Superior temporal gyrus (tissue), 1 donor: ENCODE measurements around the gene ITGA5.

ENCODE experiments used
- DNase-seq: peaks from one replicate; pipeline ENCODE4 v3.0.0-alpha.2; 2016; ENCODE audit errors: extremely low spot score

The ITGA5 gene

DNA sequence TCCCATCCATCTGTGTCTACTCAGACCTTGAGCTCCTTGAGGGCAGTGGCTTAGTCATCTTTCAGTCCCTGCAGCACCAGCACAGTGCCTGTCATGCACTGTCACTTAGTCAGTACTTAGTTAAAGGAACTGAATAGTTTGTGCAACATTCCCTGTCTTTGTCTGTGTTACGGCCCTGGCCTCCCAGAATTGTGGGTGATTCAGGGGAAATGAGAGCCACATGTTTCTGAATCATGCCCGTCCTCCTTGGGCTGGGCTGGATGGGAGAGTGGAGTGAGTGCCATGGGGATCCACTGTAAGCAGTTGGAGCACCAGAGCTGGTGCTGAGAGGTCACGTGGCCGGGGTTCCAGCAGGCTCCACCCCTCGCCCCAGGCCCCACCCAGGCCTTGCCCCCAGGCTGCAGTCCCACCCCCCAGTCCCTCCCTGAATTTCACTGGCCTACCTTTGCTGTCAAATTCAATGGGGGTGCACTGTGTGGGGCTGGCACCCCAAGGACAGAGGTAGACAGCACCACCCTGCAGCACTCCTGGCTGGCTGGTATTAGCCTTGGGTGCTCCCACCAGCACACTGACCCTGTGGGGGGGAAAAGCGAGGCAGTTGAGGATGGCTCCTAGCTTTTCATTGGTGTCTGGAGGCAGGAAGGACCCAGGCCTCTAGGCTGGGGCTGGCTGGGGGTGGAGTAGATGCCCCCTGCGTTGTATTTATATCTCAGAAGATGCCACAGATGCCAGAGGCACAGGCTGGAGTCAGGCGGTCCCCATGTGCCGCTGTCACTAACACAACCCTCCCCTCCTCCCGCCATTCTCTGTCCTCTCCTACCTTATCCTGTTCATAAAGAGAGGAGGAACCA is 7.5 kb downstream of the ITGA5 start:
- no peak for DNase-seq

DNA sequence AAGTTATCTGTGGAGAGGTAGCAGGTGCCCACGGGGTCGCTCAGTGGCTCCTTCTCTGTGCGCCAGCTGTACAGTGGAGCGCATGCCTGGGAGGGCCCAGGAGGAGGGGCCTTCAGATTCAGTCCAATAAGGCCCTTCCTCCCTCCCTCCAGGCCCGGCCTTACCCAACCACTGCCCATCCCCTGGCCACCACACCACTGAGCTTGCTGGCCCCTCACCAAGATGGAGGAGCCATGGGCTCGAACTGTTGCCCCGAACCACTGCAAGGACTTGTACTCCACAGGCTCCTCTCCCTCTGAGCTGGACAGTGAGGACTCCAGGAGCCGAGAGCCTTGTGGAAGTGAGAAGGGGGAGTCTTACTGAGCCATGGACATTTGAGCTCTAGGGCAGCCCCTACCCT is 9.8 kb downstream of the ITGA5 start:
- DNase-seq, result no peak

DNA sequence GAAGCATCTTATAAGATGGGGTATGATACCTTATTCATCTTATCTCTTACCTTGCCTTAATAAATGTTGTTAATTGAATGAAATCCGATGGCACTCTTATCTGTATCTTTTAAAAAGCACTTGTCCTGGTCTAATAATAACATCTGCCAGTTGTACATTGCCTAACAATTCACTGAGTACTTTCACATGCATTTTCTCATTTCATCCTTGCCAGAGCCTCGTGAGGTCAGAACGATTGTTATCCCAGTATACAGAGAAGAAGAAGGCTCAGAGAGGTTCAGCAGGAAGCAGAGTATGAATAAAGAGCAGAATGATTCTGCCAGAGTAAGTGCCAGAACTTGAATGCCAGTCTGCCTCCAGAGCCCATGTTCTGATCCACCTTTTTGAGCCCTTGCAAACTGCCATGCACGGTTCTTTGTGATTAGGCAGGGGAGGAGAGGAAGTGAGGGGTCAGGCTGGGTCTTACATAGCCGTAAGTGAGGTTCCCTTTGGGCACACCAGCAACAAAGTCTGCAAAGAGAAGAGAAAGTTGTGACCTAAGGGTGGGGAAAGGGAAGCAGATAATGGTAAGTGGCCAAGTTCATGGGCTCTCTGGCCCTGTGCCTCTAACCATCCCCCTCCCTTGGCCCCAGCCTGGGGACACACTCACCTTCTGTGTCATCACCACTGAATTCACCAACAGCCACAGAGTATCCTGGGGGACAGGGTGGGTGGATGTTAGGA is 11.7 kb downstream of the ITGA5 start:
- no peak for DNase-seq

DNA sequence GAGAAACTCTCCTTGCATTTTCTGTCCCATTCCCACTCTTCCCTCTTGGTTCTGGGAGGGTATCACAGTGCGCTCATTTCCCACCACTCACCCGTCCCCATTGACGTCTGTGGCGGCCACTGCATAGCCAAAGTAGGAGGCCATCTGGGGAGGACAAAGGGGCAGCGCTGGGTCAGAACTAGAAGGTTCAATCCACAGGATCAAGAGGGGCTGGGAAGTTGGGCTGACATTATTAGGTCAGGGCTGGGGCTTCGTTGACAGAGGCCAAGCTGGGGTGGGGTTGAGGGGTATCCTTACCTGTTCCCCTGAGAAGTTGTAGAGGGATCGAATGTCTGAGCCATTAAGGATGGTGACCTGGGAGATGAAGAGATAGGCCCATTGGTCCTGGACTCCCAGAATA is 13.5 kb downstream of the ITGA5 start:
- no peak for DNase-seq

DNA sequence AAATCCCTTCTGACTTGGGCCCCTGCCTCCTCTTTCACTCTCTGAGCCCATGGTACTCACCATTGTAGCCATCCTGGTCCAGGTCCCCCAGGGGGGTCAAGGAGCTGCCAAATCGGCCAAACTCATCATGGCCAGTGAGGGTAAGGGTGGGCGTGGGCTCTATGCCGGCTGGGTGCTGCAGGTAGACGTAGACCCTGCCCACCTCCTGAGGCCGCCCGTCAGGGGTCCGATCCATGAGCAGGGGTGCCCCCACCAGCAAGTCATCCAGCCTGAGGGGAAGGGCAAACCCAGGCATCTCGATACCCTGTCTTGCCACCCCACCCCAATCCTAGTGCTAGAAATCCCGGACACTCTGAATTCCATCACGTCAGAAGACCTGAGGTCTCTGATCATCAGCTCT is 14.0 kb downstream of the ITGA5 start:
- DNase-seq, result no peak

DNA sequence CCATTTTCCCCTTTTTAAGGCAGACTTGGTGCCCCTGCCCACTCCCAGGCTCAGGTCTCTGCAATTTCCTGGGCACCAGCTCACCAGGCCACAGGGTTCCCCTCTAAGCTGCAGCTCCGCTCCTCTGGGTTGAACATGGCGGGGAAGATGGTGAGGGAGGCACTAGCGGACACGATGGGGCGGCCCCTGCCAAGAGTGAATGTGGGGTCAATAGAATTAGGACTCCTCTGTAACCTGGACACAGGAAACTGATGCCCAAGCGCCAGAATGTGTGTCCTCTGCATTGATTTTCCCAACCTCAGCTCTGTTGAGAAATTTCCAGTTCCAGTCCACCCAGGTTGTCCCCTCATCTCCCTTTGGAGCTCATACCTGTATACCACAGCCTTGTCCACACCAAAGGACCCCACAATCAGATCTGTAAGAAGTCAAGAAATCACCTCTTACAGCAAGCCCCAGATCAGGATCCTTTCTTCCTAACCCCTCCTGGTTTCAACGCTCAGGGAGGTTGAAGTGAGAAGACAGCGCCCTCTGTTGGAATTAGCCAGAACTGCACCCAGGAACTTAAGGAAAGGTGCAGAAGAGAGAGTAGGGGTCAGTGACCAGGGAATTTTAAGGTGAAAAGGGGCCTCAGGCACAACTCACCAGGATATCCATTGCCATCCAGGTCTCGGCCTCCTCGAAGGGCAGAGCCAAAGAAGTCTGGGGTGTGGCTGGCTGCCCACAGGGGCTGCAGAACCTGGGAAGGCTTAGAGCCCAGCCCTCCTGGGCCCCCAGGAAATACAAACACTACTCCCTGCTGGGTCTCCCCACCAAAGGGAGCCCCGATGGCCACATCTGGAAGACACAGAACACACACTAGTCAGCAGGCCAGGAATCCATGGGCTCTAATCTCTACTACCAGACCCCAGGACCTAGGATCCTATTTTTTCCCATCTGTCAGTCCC is 14.7 kb downstream of the ITGA5 start:
- DNase-seq, result peak; percentile 56

DNA sequence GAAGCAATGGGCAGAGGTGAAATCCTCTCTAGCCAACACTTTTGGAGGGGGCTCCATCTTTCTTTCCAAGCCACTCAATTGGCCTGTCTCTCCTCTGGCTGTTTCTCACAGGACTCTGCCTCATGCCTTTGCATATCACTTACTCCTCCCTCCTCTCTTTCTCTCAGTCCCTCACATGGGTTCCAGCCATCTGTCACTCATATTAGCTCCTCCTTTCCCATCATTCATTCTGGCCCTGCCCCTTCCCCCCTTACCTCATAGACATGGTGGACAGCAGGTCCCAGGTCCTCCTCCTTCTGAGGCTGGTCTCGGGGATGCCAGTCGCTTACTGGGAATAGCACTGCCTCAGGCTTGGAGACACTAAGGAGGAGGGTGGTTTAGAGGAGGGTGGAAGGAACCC is 17.9 kb downstream of the ITGA5 start:
- no peak for DNase-seq

DNA sequence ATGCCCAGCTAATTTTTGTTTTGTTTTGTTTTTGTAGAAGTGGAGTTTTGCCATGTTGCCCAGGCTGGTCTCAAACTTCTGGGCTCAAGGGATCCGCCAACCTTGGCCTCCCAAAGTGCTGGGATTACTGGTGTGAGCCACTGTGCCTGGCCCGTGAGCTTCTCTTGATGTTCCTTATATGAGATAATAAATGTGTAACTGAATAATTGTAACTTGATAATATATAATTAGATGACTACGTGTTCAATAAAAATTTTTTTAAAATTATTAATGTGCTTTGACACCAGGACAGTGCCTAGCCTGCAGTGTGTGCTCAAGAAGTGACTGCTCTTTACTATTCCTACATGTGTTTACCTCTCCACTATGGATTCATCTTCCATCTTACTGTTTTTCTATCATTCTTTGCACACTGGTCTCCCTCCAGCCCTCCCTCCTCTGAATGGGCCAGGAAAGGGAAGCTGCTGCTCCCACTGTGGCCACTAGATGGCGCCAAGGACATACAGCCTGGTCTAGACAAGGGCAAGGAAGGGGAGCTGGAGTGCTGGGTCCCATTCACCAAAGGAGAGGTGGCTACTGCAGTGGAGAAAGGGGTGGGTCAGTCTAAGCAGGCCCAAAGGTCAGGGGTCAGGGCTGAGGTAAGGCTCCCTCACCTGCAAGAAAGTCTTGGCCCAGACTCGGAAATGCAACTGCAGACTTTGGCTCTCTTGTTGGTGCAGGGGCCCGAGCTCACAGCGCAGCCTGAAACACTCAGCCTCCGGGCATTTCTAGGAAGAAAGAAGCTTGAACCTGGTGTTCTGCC is 19.9 kb downstream of the ITGA5 start:
- DNase-seq, result peak; percentile 93

DNA sequence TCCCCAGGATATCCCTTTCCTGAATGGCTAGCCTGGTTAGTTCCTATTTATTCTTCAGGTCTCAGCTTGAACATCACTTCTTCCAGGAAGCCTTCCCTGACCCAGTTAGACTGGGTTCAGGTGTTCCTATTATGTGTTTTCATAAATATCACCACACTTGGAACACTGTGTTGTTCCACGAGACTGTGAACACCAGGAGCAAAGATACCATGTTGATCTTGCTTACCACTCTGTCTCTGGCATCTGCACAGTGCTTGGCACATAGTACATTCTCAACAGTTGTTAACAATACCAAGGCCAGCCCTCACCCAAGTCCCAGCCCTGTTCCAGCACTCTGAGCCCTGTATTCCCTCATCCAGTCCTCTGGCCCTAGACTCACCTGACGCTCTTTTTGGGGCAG is 20.8 kb downstream of the ITGA5 start:
- DNase-seq, result no peak

DNA sequence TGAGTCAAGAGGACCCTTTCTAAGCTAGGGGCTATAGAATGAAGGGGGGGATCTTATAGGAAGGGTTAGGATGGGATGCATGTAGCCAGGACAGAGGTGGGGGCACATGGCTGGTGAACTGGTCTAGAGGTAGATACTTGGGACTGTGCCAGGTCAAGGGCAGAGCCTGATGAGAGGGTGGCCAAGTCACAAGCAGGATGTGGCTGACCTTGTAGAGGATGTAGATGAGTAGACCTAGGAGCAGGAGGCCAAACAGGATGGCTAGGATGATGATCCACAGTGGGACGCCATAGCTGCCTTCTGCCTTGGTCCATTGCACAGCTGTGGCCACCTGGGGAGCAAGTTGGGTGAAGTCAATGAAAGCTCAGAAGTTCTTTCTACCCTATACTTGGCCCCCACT is 21.9 kb downstream of the ITGA5 start:
- DNase-seq, result no peak

DNA sequence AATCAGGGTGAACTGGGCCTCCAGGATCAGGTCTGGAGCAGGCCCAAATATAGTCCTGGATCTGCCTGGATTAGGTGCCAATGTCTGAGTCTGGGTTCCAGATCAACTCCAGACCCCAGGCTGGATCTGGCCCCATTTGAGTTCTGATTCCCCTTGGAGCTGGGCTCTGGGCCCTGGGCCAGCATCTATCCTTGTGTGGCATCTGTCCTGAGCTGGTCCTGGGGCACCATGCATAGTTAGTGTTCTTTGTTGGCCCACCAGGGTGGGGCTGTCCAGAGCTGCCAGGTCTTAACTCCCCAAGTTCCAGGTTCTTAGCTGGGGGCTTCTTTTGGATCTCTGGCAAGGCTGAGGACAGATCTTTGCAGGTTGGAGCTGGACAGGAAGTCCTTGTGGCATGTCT is 23.5 kb downstream of the ITGA5 start:
- DNase-seq, result no peak

DNA sequence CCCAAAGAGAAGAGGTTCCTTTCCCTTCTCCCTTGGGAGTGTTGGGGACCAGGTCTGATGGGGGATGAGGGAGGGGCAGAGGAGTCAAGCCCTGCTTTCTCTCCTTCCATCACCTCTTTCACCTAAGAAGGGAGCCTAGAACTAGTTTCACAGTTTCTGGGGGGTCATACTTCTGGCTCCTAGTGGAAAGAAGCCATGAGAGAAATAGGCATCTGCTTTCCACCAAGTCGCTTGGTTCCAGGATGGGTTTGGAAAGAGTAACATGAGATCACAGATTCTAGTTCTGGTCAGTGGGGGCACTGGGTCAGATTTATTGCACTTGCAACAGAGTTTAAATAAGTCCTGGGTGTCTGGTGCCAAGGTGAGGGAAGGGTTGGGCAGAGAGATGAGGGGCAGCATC is 24.1 kb downstream of the ITGA5 start:
- DNase-seq, result no peak

DNA sequence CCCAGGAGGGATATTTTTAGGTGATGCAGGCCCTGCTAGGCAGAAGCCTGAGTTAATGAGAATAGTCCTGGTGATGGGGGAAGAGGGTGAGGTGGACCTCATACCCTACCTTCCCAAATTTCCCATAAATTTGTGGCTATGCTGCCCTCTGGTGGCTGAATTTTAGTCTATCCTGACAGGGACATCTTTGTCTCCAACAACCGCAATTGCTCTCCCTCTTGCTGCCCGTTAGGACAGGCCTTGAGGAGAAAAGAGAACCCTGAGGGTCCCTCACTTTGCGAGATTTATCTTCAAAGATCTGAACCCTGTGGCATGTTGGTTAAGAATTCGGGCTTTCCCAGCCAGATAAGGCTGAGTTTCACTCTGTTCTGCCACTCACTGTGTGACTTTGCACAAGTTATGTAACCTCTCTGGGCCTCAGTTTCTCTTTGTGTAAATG is 24.8 kb downstream of the ITGA5 start:
- peak; percentile 90 for DNase-seq

DNA sequence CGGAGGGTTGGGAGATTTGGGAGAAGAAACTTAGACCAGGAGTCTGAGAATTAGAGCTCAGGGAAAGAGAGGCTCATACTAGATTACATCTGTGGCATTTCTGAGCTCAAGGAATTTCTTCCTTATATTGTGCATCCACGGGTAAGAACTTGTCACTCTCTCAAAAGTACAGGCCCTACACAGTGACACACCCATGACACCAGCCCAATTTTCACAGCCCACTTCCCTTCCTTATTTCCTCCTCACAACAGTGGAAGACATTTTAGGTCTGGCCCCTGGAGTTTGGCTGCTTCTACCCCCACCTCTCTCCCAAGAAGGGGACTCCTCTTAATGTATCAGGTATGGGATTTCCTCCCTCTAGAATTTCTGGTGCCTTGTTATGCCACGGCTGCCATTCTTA is 25.3 kb downstream of the ITGA5 start:
- no peak for DNase-seq

DNA sequence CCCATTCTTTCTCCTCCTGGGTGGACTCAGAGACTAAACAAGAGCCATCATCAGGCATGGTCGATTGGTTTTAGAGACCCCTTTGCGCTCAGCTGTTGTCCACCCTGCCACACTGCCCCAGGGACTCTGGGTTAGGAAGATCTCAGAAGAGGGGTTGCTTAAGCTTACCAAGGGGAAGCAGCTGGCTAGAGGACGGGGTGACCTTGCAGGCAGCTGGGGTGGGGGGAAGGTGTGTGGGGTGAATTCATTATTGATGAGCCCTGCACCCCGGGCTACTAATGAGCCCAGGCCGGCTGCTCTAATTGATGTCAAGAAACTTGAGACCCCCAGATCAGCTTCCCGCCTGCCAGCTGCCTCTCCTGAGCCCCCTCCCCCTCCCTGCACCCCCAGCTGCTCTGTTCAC is 25.9 kb downstream of the ITGA5 start:
- no peak for DNase-seq

DNA sequence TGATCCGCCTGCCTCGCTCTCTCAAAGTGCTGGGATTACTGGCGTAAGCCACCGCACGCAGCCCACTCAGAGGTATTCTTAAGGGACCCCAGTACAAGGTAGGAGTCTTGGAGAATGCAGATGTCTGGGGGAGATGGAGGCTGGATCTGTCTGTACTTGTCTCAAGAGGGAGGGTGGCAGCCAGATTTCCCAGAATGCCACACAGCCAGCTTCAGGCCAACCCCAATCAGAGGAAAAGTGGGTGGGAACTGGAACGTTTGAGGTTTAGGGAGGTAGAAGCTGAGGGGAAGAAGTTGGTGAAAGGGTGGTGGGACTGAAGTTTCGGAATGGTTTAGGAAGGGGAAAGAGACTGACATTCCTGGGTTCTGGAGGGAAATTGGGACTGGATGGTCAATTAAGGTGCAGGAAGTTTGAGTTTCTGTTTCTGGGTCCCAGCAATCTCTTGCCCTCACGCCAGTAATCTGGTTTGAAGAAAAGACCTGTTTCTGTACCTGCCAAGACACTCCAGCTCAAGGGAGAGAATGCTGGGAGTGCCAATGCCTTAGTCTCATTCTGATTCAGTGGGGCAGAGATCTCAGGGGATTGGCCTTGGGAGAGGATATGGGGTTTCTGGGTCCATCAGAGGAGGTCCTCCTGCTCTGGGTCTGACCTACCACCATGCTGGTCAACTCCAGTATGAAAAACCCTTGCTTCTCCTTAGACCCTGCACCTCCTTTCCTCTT is 26.4 kb downstream of the ITGA5 start:
- DNase-seq, result no peak

DNA sequence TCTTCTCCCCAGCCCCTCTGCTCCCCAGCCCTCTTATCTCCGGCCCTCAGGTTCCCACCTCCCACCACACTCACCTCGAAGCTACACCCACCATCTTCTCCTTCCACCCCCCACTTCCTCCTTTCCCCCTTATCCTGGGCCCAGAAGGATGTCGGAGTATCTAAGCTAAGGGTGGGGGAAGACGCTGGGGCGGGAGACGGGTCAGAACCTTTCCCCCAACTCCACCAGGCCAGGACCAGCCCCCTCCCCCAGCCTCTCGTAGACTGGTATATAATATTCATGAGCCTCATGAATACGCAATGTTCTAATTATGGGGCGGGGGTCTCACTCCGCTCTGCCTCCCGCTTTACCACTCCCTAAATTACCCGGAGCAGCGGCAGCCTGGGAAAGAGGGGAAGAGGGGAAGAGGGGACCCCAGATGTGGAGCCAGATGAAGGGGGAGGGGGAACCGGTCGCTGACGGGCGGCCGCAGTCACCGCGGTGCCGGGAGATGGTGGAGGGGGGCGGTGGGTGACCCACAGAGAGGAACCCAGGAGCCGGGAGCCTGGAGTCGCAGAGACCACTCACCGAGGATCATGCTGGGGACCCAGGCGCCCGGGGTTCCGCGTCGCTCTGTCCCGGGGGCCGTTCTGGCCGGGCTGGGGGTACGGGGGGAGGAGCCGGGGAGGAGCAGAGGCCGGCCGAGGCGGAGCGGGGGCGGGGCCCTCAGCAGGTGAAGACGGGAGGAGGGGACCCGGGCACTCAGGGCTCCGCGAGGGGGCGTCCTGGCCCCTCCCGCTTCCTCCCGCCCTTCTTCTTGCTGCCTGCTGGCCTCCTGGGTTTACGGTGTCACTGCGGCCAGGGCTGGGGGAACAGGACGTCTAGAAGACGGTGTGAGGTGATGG is 28.2 kb downstream of the ITGA5 start:
- DNase-seq, result no peak

DNA sequence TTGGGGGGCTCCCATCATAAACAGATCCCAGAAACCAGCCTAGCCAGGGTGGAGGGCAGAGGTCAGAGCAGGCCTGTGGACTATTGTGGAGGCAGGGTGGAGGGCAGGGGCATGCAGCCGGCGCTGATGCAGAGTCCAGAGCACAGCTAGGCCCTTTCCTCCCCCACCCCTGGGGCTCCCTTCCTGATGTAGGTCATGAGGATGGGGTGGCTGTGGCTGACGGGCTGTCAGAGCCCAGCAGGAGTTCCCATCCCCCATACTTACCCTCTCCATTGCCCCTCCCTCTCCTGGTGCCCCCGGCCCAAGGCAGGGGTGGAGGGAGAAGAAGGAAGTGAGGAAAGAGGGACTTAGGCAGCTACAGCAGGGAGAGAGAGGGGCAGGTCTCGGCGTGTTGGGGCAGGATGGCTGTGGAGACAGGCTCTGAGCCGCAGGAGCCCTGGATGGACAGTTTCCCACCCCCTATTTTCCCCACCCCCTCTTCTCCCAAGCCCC is 28.8 kb downstream of the ITGA5 start:
- no peak for DNase-seq

DNA sequence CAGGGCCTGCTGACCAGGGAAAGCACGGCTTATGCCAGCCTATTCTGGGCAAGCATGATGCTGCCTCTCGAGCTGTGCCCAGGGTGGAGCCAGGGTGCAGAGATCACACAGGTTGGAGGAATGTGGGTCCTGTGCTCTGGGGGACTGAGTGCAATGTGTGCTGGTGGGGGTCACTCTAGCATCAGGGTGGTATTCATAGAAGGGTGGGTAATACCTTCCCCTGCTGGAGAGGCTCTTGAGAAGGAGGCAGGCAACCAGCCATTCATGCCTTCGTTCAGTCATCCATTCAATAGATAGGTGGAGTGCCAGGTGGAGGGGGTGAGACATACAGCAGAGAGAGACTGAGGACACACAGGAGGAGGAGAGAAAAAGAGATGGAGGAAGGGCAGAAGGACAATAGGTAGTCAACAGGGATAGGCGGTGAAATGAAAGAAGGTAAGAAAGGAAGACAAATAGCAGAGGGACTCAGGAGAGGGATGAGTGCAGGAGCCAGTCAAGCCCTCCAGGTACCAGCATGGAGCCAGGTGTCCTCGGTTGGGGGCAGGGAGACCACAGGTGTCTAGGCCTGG is 29.4 kb downstream of the ITGA5 start:
- no peak for DNase-seq
